Stimulated activated CD4-positive, alpha-beta T cell treated with anti-CD3 and anti-CD28 coated beads, Interleukin-12 subunit alpha, Interleukin-12 subunit beta, amount 100 ng/mL, for 48 hours (primary cell): Measurements from ENCODE around the gene CEMP1.
"Not testable (repeated sequence)": the region's sequence is repeated elsewhere in the genome, so short reads cannot be mapped to it uniquely, and the experiment has no call there.

ENCODE experiments used
- DNase-seq, 3 donors: peaks; one replicate each; pipeline ENCODE4 v3.0.0-alpha.2; 2020; ENCODE audit warnings: low read depth in 2 of 3, low spot score in 1 of 3

The CEMP1 gene

GRCh38 chr16:2537451-2538379 is 6.5 kb upstream of the CEMP1 start, which contains the start of gene PDPK1:
Gene PDPK1 (plus strand): TSS chr16:2538021. CDS start chr16:2538113, 92 bp downstream.
- DNase-seq, result peak; percentile 83 to 93 (median 89)

- DNase-seq, result no peak
These were observed 4.4 kb upstream of the CEMP1 start for GRCh38 chr16:2535625-2536013.

DNA sequence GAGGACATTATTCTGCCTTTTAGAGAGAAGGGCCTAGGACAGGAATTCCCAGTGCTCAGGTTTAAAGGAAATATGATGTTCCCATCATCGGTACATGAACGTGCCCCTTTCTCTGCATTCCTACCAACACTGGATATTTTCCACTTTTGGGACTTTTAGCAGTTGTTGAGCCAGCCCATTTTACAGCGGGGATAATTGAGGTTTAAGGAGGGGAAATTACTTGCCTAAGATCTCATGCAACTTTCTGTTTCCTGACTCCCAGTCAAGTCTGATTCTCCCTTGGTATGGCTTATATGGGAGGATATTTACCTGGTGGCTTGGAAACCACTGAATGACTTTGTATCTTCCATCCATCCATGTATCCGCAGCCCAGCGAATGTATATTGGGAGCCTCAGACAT is 3.1 kb upstream of the CEMP1 start:
- not testable (repeated sequence) for DNase-seq

DNA sequence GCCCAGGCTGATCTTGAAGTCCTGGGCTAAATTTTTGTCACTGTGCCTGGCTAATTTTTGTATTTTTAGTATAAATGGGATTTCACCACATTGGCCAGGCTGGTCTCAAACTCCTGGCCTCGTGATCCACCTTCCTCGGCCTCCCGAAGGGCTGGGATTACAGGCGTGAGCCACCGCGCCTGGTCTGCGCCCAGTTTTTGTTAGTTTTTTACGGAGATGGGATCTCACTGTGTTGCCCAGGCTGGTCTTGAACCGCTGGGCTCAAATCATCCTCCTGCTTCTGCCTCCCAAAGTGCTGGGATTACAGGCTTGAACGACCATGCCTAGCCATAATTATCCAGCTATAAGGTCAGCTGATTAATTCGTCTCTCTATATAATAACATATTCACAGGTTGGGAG is 2.7 kb upstream of the CEMP1 start:
- DNase-seq, result no peak

DNA sequence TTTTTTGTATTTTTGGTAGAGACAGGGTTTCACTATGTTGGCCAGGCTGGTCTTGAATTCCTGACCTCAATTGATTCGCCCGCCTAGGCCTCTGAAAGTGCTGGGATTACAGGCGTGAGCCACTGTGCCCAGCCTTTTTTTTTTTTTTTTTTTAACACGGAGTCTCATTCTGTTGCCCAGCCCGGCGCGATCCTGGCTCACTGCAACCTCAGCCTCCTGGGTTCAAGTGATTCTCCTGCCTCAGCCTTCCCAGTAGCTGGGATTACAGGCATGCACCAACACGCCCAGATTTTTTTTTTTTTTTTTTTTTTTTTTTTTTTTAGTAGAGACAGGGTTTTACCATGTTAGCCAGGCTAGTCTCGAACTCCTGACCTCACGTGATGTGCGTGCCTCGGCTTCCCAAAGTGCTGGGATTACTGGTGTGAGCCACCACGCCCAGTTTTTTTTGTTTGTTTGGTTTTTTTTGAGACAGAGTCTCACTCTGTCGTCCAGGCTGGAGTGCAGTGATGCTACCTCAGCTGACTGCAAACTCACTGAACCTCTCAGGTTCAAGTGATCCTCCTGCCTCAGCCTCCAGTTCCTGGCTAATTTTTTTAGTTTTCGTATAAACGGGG is 2.0 kb upstream of the CEMP1 start:
- DNase-seq, result not testable (repeated sequence)

GRCh38 chr16:2532494-2533141 is 1.4 kb upstream of the CEMP1 start:
- DNase-seq, result peak in 2 of 3 donors; percentile 41 to 50

- peak; percentile 93 to 97 (median 95) for DNase-seq
These were observed 687 bp upstream of the CEMP1 start for GRCh38 chr16:2531696-2532493.

- DNase-seq, result no peak
These were observed 434 bp downstream of the CEMP1 start for GRCh38 chr16:2530629-2531318.

GRCh38 chr16:2529961-2530628 is 1.1 kb downstream of the CEMP1 start:
- DNase-seq, result no peak

DNA sequence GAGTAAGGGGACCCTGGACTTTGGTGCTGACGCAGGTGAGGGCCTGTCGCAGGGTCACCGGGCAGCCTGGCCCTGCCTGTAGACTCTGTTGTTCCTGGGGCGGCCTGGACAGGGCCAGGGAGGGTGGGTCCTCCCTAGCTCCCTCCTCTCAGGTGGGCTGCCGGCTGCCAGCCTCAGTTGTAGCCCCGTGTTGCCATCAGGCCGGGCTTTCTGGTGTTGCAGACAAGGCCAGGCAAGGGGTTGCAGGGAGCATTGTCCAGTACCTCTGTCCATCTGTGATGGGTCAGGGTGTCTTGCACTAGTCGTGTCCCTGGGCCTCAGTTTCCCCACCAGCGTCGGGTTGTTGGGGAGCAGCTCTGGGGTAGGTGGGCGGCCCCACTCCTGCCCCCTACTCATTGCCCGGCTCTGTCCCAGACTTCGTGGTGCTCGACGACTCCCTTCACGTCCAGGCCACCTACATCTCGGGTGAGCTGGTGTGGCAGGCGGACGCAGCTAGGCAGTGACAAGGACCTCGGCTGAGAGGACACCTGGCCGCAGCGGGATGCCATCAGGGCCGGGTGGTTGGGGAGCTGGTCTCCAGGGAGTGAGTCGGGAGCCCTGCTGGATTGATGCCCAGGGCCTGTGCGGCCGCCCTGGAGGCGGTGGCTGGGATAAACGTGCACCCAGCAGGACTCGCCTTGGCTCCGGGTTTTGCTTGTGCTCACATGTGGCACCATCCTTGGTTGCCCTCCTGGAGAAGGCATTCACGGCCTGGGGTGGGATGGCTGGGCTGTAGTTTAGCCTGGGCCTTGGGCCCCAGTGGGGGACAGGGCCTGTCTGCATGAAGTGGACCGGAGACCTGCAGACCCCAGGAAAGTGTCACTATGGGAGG is 1.9 kb downstream of the CEMP1 start:
- no peak for DNase-seq

GRCh38 chr16:2528161-2529060 is 2.8 kb downstream of the CEMP1 start:
- no peak for DNase-seq

- DNase-seq, result no peak
These were observed 3.5 kb downstream of the CEMP1 start for GRCh38 chr16:2527784-2528100.

DNA sequence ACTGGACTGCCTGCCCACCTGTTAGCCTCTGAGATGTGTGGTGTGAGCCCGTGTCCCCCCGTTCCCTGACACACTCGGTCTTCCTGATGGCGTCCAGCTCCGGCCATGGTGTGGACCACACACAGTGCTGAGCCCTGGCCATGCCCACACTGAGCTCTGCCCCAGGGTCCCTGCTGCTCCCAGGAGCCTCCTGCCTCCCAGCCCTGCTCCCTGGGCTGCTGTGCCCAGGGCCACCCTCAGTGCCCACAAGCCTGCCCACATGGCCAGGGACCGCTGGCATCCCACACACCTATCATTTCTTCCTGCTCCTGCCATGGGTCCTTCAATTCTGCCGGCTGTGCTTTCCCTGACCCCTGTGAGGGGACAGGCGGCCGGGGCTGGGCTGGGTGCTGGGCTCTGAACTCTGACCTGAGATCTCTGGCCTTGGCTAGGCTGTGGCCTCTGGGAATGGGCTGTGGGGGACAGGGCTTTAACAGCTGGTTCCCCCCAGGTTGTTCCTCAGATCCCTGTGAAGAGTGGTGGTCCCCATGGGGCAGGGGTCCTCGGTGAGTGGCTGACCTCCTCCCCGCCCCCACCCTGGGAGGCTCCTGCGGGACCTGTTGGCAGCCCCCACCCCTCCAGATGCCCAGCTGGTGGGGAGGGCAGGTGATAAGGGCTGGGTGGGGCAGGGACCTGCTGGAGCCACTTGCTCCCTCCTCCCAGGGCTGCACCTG is 4.0 kb downstream of the CEMP1 start:
- DNase-seq, result no peak

- DNase-seq, result no peak
These were observed 5.1 kb downstream of the CEMP1 start for GRCh38 chr16:2526135-2526534.

GRCh38 chr16:2524339-2524938 is 6.8 kb downstream of the CEMP1 start:
- no peak for DNase-seq

DNA sequence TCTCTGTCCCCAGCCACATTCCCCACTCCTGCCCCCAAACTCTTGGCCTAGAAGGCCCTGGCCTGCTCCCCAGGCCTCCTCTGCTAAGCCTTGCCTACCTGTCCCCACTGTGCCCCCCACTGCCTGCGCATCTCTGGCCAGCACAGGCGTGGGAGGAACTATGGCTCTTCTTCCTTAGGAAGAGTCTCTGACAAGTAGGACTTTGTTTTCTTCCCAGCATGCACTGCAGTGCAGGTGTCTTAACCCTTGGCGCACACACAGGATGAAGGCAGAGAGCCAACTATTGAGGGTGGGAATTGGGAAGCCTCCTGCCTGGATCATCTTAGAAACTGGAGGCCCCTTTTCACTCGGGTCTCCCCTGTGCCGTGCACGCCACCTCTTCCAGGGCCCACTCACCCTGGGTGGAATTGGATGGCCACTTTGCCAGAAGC is 7.4 kb downstream of the CEMP1 start:
- DNase-seq, result no peak
